Measurements from ENCODE around the gene OTOF.

OTOF gene

GRCh38 chr2:26442301-26442700 lies 35.6 kb downstream of the OTOF start:
- DNase-seq (ENCODE audit: extremely low spot score) = no peak

GRCh38 chr2:26438926-26439325 lies 39.0 kb downstream of the OTOF start:
- ChIA-PET CTCF (no interaction called here), POLR2A (no interaction called here)
- DNase-seq (ENCODE audit: extremely low spot score) = no peak
- TF ChIP-seq CTCF (IDR thresholded peaks at IDR 0.05; ENCODE audit: control extremely low read depth, extremely low read depth, low read depth, missing control alignments) = no peak

More at GRCh38 chr2:26442301-26442700, 35.6 kb downstream of the OTOF start:
- CTCF ChIA-PET = interaction anchor here (1.1 kb wide), 2 partner anchors 8 to 11 kb away, joined by 3 to 4 read pairs; no protein-coding TSS in a partner anchor
- TF ChIP-seq CTCF (IDR thresholded peaks at IDR 0.05; ENCODE audit: control extremely low read depth, extremely low read depth, low read depth, missing control alignments) = no peak
- POLR2A ChIA-PET = no interaction called here

GRCh38 chr2:26438526-26438925 lies 39.4 kb downstream of the OTOF start:
- POLR2A ChIA-PET = no interaction called here
- DNase-seq (ENCODE audit: extremely low spot score) = no peak
- CTCF ChIA-PET = no interaction called here
- TF ChIP-seq CTCF (IDR thresholded peaks at IDR 0.05; ENCODE audit: control extremely low read depth, extremely low read depth, low read depth, missing control alignments) = no peak

- TF ChIP-seq CTCF (IDR thresholded peaks at IDR 0.05; ENCODE audit: control extremely low read depth, extremely low read depth, low read depth, missing control alignments) = no peak
- ChIA-PET POLR2A (no interaction called here), CTCF (no interaction called here)
- no peak for DNase-seq (ENCODE audit: extremely low spot score)
Observed at GRCh38 chr2:26435106-26435505, 42.8 kb downstream of the OTOF start.

- no peak for TF ChIP-seq CTCF (IDR thresholded peaks at IDR 0.05; ENCODE audit: control extremely low read depth, extremely low read depth, low read depth, missing control alignments)
- CTCF ChIA-PET = interaction anchor here (0.8 to 2.2 kb wide), 3 partner anchors 11 to 23 kb away, joined by 3 to 8 read pairs (median 8); no protein-coding TSS in a partner anchor
- no peak for DNase-seq (ENCODE audit: extremely low spot score)
- POLR2A ChIA-PET = no interaction called here
Observed at GRCh38 chr2:26432859-26433258, 45.1 kb downstream of the OTOF start.

GRCh38 chr2:26432363-26432762 lies 45.6 kb downstream of the OTOF start:
- no peak for TF ChIP-seq CTCF (IDR thresholded peaks at IDR 0.05; ENCODE audit: control extremely low read depth, extremely low read depth, low read depth, missing control alignments)
- CTCF ChIA-PET = interaction anchor here (0.8 to 2.2 kb wide), 4 partner anchors 10 to 23 kb away, joined by 3 to 8 read pairs (median 6); no protein-coding TSS in a partner anchor
- POLR2A ChIA-PET = no interaction called here
- no peak for DNase-seq (ENCODE audit: extremely low spot score)
